ENCODE data around the gene BTBD9. TPM values are rescaled to one million over a fixed set of nuclear protein-coding genes. Genes with fewer than 3 reads are reported as not detected.

The BTBD9 gene
- total and polyA plus RNA-seq, 9 of the 15 experiments (the other 6 are each of a cell fraction or from before 2014, with no cell fraction given): 0.08 to 1.6 (median 0.58) TPM

GRCh38 chr6:38639498-38640215 is at the start of gene BTBD9 (continued):
- TF ChIP-seq U2AF2 (optimal IDR thresholded peaks at IDR 0.05; ENCODE audit: low read depth, low read length) (no peak), ZNF740 (CRISPR knock-in tag; IDR thresholded peaks at IDR 0.05) (no peak), ZNF740 (tag; IDR thresholded peaks at IDR 0.05) (no peak), ZNF445 (CRISPR knock-in tag; IDR thresholded peaks at IDR 0.05; ENCODE audit: low read depth) (no peak), C11orf30 (IDR thresholded peaks at IDR 0.05; ENCODE audit: low read depth) (no peak), TAF7 (tag; IDR thresholded peaks at IDR 0.05) (no peak), GTF2F1 (IDR thresholded peaks at IDR 0.05; ENCODE audit: low read depth, low read length) (no peak), ZBTB40 (IDR thresholded peaks at IDR 0.05) (no peak), ZBTB40 (CRISPR knock-in tag; IDR thresholded peaks at IDR 0.05) (no peak), FOXA1 (IDR thresholded peaks at IDR 0.05; ENCODE audit: borderline replicate concordance) (no peak), HMG20A (CRISPR knock-in tag; conservative IDR thresholded peaks at IDR 0.05) (no peak), E2F6 (IDR thresholded peaks at IDR 0.05; ENCODE audit: borderline replicate concordance in 1 of 2, extremely low read depth in 1 of 2, insufficient read depth in 1 of 2, insufficient read length in 1 of 2, low read depth in 1 of 2, low read length in 1 of 2, poor library complexity in 1 of 2, severe bottlenecking in 1 of 2) (peak in 1 of 2 experiments; percentile 20), NR2F6 (CRISPR knock-in tag; IDR thresholded peaks at IDR 0.05) (no peak), ZNF696 (CRISPR knock-in tag; conservative IDR thresholded peaks at IDR 0.05) (no peak), GTF2B (IDR thresholded peaks at IDR 0.05; ENCODE audit: extremely low read depth, insufficient read length) (no peak)
